Body of pancreas (tissue), 4 donors: Measurements from ENCODE around the gene EFNA3. TPM values are rescaled to one million over a fixed set of nuclear protein-coding genes. Genes with fewer than 3 reads are reported as not detected.

Source experiments
- ATAC-seq: fragments of 150-250 bp; one replicate; pipeline ENCODE4 v1.9.1; 2016
- DNase-seq, 4 donors: peaks; one replicate each; pipeline ENCODE4 v3.0.0-alpha.2; 2019
- H3K27ac ChIP-seq, 4 donors: fragments of 200-600 bp; sonication (generic); 1 replicate in 3 of 4; 2 replicates in 1 of 4; pipeline versions ENCODE4 v1.5.1 to v1.6.1; 2016 to 2019; ENCODE audit warnings: mild to moderate bottlenecking in 1 of 4, mixed read lengths in 1 of 4, moderate library complexity in 1 of 4
- H3K27me3 ChIP-seq, 2 donors: fragments of 200-600 bp; sonication (generic); one replicate each; pipeline ENCODE4 v1.6.0; 2016; ENCODE audit warnings: mild to moderate bottlenecking in 1 of 2
- H3K36me3 ChIP-seq, 2 donors: fragments of 200-600 bp; sonication (generic); replicated peaks in 1 of 2; 2 replicates each; pipeline ENCODE4 v1.5.1; 2016; ENCODE audit warnings: low read depth in 2 of 2; ENCODE audit not compliant: insufficient read depth in 1 of 2
- H3K4me1 ChIP-seq: fragments of 200-600 bp; sonication (generic); one replicate; pipeline ENCODE4 v1.6.0; 2016
- H3K4me3 ChIP-seq, 2 donors: fragments of 200-600 bp; sonication (generic); 1 replicate in 1 of 2; 2 replicates in 1 of 2; pipeline ENCODE4 v1.5.1; 2016 to 2019
- H3K9me3 ChIP-seq, 3 donors: fragments of 200-600 bp; sonication (generic); 1 replicate in 2 of 3; 2 replicates in 1 of 3; pipeline ENCODE4 v1.5.1; 2016
- CTCF ChIP-seq, 7 experiments: fragments of 450-650 bp in 4 of 7; fragments of 200-600 bp in 3 of 7; sonication (generic) in 3 of 7; IDR thresholded peaks; one replicate each; pipeline ENCODE4 v1.5.1; 2016 to 2019; ENCODE audit warnings: antibody characterized with exemption in 7 of 7
- POLR2A ChIP-seq, 3 donors: fragments of 450-650 bp; IDR thresholded peaks; one replicate each; pipeline ENCODE4 v1.6.1; 2016; ENCODE audit warnings: antibody characterized with exemption in 3 of 3, mild to moderate bottlenecking in 2 of 3
- WGBS, 2 donors: methylation state at CpG; one replicate each; pipeline ENCODE4 v1.1.5; 2017; 5-methylcytosine and 5-hydroxymethylcytosine counted together
- intact Hi-C: fragments of 100-400 bp; cut with DNase I; formaldehyde crosslinking; loops from one replicate; pipeline ENCODE4 v1.15.1; 2023
- total RNA-seq, 2 donors: library from RNA; depleted of rRNA; stranded (reverse); fragments of >200 nt; gene quantifications; one replicate each; pipeline ENCODE4 v1.1.0, GENCODE V29; 2016

EFNA3 gene
- total RNA-seq, 2 donors from 2014 or later: 1.8 TPM; not detected in 1

GRCh38 chr1:155083052-155083541, 4.5 kb downstream of the EFNA3 start:
- Histone ChIP-seq H3K36me3 (no peaks in the 10 kb centered on the region), H3K27ac (no peak overlapping the region), H3K9me3 (no peaks in the 10 kb centered on the region), H3K4me1 (peaks cover 67% of the 10 kb centered on the region), H3K4me3 (no peak overlapping the region), H3K27me3 (peaks cover 4 to 44% of the 10 kb centered on the region in 2 donors)
- DNase-seq (no peak), ATAC-seq (no peak)
- TF ChIP-seq CTCF (IDR thresholded peaks at IDR 0.05) (no peak), POLR2A (IDR thresholded peaks at IDR 0.05) (no peak)
- intact Hi-C loops: no loop called here
- WGBS, 2 donors: 30 to 62% methylated on average over 2 to 6 of the region's 6 CpGs

DNA sequence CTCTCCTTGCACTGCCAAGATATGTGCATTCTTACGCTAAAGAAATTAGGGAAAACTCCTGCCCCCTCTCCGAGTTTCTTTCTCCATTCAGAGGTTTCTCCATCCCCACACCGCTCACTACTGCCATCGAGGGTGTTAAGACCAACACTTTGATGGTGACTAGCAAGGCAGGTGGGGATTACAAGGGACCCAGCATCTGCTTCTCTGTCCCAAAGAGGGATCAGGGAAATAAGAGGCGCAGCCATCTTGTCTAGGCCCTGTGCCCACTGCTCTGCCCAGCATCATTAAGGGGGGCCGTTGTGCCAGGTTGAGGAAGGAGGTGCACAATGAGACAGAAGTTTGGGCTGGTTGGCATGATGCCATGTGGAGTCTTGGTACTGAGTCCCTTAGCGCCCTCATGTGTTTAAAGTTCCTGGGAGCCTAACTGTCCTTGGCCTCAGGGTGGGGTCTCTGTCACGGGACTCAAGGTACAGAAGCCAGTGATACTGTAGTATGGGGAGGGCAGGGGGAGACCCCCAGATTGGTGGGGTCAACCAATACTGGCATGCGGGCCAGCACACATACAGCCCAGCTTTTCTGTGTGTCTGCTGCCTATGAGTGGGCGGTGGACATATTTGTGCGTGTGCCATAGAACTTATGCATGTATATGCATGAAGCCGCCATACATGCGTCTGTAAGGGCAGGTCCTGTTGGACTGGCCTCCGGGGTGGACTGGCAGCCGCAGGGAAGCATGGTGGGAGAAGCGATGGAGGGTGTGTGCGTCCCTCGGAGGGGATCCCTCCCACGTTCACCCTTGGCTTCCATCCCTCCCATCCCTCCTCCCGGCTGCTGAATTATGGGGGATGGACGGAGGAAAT, 5.5 kb downstream of the EFNA3 start:
- Histone ChIP-seq H3K27ac (no peak overlapping the region), H3K4me1 (peaks cover 57% of the 10 kb centered on the region), H3K36me3 (no peaks in the 10 kb centered on the region), H3K9me3 (no peaks in the 10 kb centered on the region), H3K27me3 (peaks cover 4 to 44% of the 10 kb centered on the region in 2 donors), H3K4me3 (no peak overlapping the region)
- ATAC-seq: peak; percentile 0
- DNase-seq: peak; percentile 54 to 62 (median 56)
- TF ChIP-seq POLR2A (IDR thresholded peaks at IDR 0.05): no peak
- TF ChIP-seq CTCF (IDR thresholded peaks at IDR 0.05): peak in 2 of 7 experiments; percentile 5 to 18
- 23 to 24% methylated on average over 14 to 21 of the region's 21 CpGs for WGBS, 2 donors
- intact Hi-C loops: no loop called here

- Histone ChIP-seq H3K27ac (peak overlapping the region; percentile 37 to 87 (median 83)), H3K9me3 (no peaks in the 10 kb centered on the region), H3K4me3 (peak overlapping the region; percentile 46 to 56), H3K4me1 (peaks cover 49% of the 10 kb centered on the region), H3K27me3 (peaks cover 4 to 38% of the 10 kb centered on the region in 2 donors), H3K36me3 (no peaks in the 10 kb centered on the region)
- ATAC-seq (peak; percentile 85), DNase-seq (peak; percentile 93 to 97 (median 94))
- TF ChIP-seq CTCF (IDR thresholded peaks at IDR 0.05) (peak; percentile 86 to 99 (median 98)), POLR2A (IDR thresholded peaks at IDR 0.05) (peak; percentile 26 to 63 (median 61))
- intact Hi-C loops: no loop called here
- 0% methylated on average over 16 to 67 of the region's 67 CpGs for WGBS, 2 donors
Measured at GRCh38 chr1:155084722-155085503, 6.3 kb downstream of the EFNA3 start.

DNA sequence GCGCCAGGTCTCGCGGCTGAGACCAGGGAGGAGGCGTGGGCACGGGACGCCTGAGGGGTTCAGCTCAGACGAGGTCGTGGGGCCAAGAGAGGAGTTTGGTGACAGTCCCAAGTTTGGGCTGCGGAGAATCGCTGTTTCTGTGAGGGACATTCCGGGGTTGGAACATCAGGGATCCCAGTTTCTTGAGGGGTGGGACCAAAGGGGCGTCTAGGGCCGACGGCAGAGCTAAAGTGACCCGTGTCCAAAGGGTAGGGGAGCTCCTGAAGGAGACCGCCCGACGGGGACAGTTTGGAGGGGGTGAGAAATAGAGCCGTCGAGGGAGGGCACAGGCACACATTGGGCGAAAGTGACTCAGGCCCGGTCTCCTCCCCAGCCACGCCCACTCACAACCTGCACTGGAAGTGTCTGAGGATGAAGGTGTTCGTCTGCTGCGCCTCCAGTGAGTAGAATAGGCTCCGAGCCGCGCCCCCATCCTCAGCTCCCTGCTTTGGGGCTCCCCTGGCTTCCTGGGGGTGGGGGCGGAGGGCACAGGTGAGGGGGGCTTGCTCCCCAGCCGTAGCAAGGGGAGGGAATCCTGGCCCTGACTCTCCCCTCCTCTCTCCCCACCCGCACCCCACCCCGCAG, 7.0 kb downstream of the EFNA3 start:
- 0 to 1% methylated on average over 13 to 31 of the region's 32 CpGs for WGBS, 2 donors
- TF ChIP-seq POLR2A (IDR thresholded peaks at IDR 0.05) (no peak), CTCF (IDR thresholded peaks at IDR 0.05) (no peak)
- Histone ChIP-seq H3K36me3 (no peaks in the 10 kb centered on the region), H3K27ac (peak overlapping the region; percentile 37 to 87 (median 83)), H3K4me1 (peaks cover 42% of the 10 kb centered on the region), H3K4me3 (peak overlapping the region; percentile 46 to 56), H3K9me3 (no peaks in the 10 kb centered on the region), H3K27me3 (peaks cover 3 to 31% of the 10 kb centered on the region in 2 donors)
- ATAC-seq (peak; percentile 39), DNase-seq (peak; percentile 72 to 83 (median 78))
- intact Hi-C loops: no loop called here
